Measurements from ENCODE around the gene LGR6.
A peak's percentile ranks its signal among the peaks of the same experiment; 100 is the strongest.

LGR6 gene

GRCh38 chr1:202234331-202235002 lies 40.9 kb downstream of the LGR6 start (continued):
- TF ChIP-seq BCL6B (tag by site-specific recombination; IDR thresholded peaks at IDR 0.05) (no peak), ZBTB8A (tag by site-specific recombination; IDR thresholded peaks at IDR 0.05) (peak; percentile 36; the same call in 1 of the 2 replicates), ZNF223 (tag by site-specific recombination; IDR thresholded peaks at IDR 0.05) (no peak), ZNF112 (tag by site-specific recombination; IDR thresholded peaks at IDR 0.05) (no peak), ZNF398 (tag by site-specific recombination; IDR thresholded peaks at IDR 0.05) (0 out of 2 replicates have a peak, but pooled peaks have one; percentile 21), ZNF132 (tag by site-specific recombination; IDR thresholded peaks at IDR 0.05; ENCODE audit: borderline replicate concordance) (peak; percentile 64; the same call in 1 of the 2 replicates), SP7 (tag by site-specific recombination; IDR thresholded peaks at IDR 0.05) (peak; percentile 73), ZNF561 (tag by site-specific recombination; IDR thresholded peaks at IDR 0.05; ENCODE audit: borderline replicate concordance) (0 out of 2 replicates have a peak, but pooled peaks have one; percentile 56), GFI1B (tag by site-specific recombination; IDR thresholded peaks at IDR 0.05) (no peak), BCL11A (tag by site-specific recombination; IDR thresholded peaks at IDR 0.05; ENCODE audit: low read depth) (peak; percentile 27; the same call in 1 of the 2 replicates), ZFP69B (tag by site-specific recombination; IDR thresholded peaks at IDR 0.05) (peak; percentile 53; the same call in 1 of the 2 replicates), ZNF157 (tag by site-specific recombination; IDR thresholded peaks at IDR 0.05) (no peak), OSR2 (tag by site-specific recombination; IDR thresholded peaks at IDR 0.05) (peak; percentile 85), IKZF3 (tag by site-specific recombination; IDR thresholded peaks at IDR 0.05) (peak; percentile 61; the same call in 1 of the 2 replicates), ZBTB48 (tag by site-specific recombination; IDR thresholded peaks at IDR 0.05) (peak; percentile 59; the same call in 1 of the 2 replicates), ZNF324 (tag by site-specific recombination; IDR thresholded peaks at IDR 0.05) (peak; percentile 76), SP2 (tag by site-specific recombination; IDR thresholded peaks at IDR 0.05) (no peak), ZNF184 (tag by site-specific recombination; IDR thresholded peaks at IDR 0.05) (0 out of 2 replicates have a peak, but pooled peaks have one; percentile 53), FEZF1 (tag by site-specific recombination; IDR thresholded peaks at IDR 0.05) (no peak), ZNF843 (tag by site-specific recombination; IDR thresholded peaks at IDR 0.05) (no peak), ZNF660 (tag by site-specific recombination; IDR thresholded peaks at IDR 0.05) (peak; percentile 88), REST (tag by site-specific recombination; IDR thresholded peaks at IDR 0.05) (no peak), PRDM2 (tag by site-specific recombination; IDR thresholded peaks at IDR 0.05; ENCODE audit: borderline replicate concordance) (no peak), ZNF629 (tag by site-specific recombination; IDR thresholded peaks at IDR 0.05) (peak; percentile 41; the same call in 1 of the 2 replicates), KLF9 (tag by site-specific recombination; IDR thresholded peaks at IDR 0.05; ENCODE audit: low read depth) (no peak), ZNF19 (tag by site-specific recombination; IDR thresholded peaks at IDR 0.05; ENCODE audit: low read depth) (no peak), ZFHX2 (tag by site-specific recombination; conservative IDR thresholded peaks at IDR 0.05) (no peak), ZNF335 (tag by site-specific recombination; conservative IDR thresholded peaks at IDR 0.05) (no peak), ZNF416 (tag by site-specific recombination; IDR thresholded peaks at IDR 0.05) (no peak)
